Brain microvascular endothelial cell (primary cell): ENCODE data around the gene ZMYM4.
A peak's percentile ranks its signal among the peaks of the same experiment; 100 is the strongest.

Experiments
- DNase-seq: peaks from one replicate; pipeline ENCODE4 v3.0.0-alpha.2; 2020
- H3K27ac ChIP-seq: fragments of 250-450 bp; sonication (Bioruptor Pico); 2 replicates; pipeline ENCODE4 v1.5.1; 2020; ENCODE audit warnings: mild to moderate bottlenecking, moderate library complexity
- H3K27me3 ChIP-seq: fragments of 250-450 bp; sonication (Bioruptor Pico); replicated peaks from 2 replicates; pipeline ENCODE4 v1.5.1; 2020; ENCODE audit warnings: mild to moderate bottlenecking
- H3K36me3 ChIP-seq: fragments of 250-450 bp; sonication (Bioruptor Pico); replicated peaks from 2 replicates; pipeline ENCODE4 v1.5.1; 2020; ENCODE audit warnings: mild to moderate bottlenecking
- H3K4me3 ChIP-seq: 2 replicates; pipeline ENCODE4 v1.5.1; 2011; ENCODE audit warnings: low read depth, mild to moderate bottlenecking, control low read depth, low read length, moderate library complexity
- CTCF ChIP-seq: IDR thresholded peaks from 2 replicates; pipeline ENCODE4 v1.5.1; 2011; ENCODE audit warnings: low read depth, mild to moderate bottlenecking, moderate library complexity, low read length, control low read depth, inconsistent platforms; ENCODE audit errors: missing control alignments
- in situ Hi-C: cut with HindIII; loops from 2 replicates; pipeline ENCODE4 v1.10.0; 2017; ENCODE audit warnings: low sequenced_read_pairs, low pct_ligation_motif_present

ZMYM4 gene

GRCh38 chr1:35269201-35269988 lies 886 bp downstream of the ZMYM4 start:
- Histone ChIP-seq H3K27ac (peak overlapping the region; percentile 94), H3K36me3 (no peaks in the 10 kb centered on the region), H3K4me3 (peak overlapping the region; percentile 89), H3K27me3 (no peaks in the 10 kb centered on the region)
- TF ChIP-seq CTCF: no peak
- in situ Hi-C loops: no loop called here
- no peak for DNase-seq

- DNase-seq: no peak
- in situ Hi-C loops: no loop called here
- no peaks in the 10 kb centered on the region for H3K27me3 ChIP-seq
- TF ChIP-seq CTCF: no peak
- H3K36me3 ChIP-seq: no peaks in the 10 kb centered on the region
- H3K27ac ChIP-seq: no peak overlapping the region
- peak overlapping the region; percentile 89 for H3K4me3 ChIP-seq
These were observed 1.4 kb downstream of the ZMYM4 start for GRCh38 chr1:35269989-35270289.

GRCh38 chr1:35270836-35271235 lies 2.3 kb downstream of the ZMYM4 start:
- no peak for TF ChIP-seq CTCF
- Histone ChIP-seq H3K27ac (no peak overlapping the region), H3K27me3 (no peaks in the 10 kb centered on the region), H3K36me3 (no peaks in the 10 kb centered on the region), H3K4me3 (no peak overlapping the region)
- in situ Hi-C loops: no loop called here
- no peak for DNase-seq

- TF ChIP-seq CTCF: no peak
These were observed 5.7 kb downstream of the ZMYM4 start for GRCh38 chr1:35274197-35274596.

GRCh38 chr1:35278886-35279554 lies 10.5 kb downstream of the ZMYM4 start:
- H3K36me3 ChIP-seq: peaks cover 4% of the 10 kb centered on the region
- TF ChIP-seq CTCF: no peak
- H3K27me3 ChIP-seq: no peaks in the 10 kb centered on the region
- DNase-seq: peak; percentile 31
- H3K27ac ChIP-seq: peak overlapping the region; percentile 7
- in situ Hi-C loops: no loop called here
- no peak overlapping the region for H3K4me3 ChIP-seq

More at GRCh38 chr1:35274197-35274596, 5.7 kb downstream of the ZMYM4 start:
- Histone ChIP-seq H3K27me3 (no peaks in the 10 kb centered on the region), H3K4me3 (no peak overlapping the region), H3K36me3 (peaks cover 2% of the 10 kb centered on the region), H3K27ac (no peak overlapping the region)
- in situ Hi-C loops: no loop called here
- no peak for DNase-seq
